H1 (cell line): ENCODE measurements around the gene FIG4. TPM values are rescaled to one million over a fixed set of nuclear protein-coding genes. Genes with fewer than 3 reads are reported as not detected.

Experiments
- EP300 ChIP-seq, 2 experiments: IDR thresholded peaks; 1 replicate in 1 of 2; 2 replicates in 1 of 2; pipeline ENCODE4 v1.6.1; 2011 to 2012; ENCODE audit warnings: low read depth in 2 of 2, low read length in 2 of 2, mild to moderate bottlenecking in 2 of 2, borderline replicate concordance in 1 of 2, inconsistent platforms in 1 of 2, moderate library complexity in 1 of 2
- JUND ChIP-seq: IDR thresholded peaks from 2 replicates; pipeline ENCODE4 v1.6.1; 2011; ENCODE audit warnings: mild to moderate bottlenecking, improper control_type of control experiment, low read length
- RXRA ChIP-seq: IDR thresholded peaks from 2 replicates; pipeline ENCODE4 v1.6.1; 2011; ENCODE audit warnings: low read depth, mild to moderate bottlenecking, low read length, moderate library complexity; ENCODE audit not compliant: insufficient read depth
- TBP ChIP-seq: IDR thresholded peaks from 2 replicates; pipeline ENCODE4 v1.6.1; 2011; ENCODE audit warnings: low read depth, low read length, improper control_type of control experiment
- polyA plus RNA-seq, 7 experiments: library from polyadenylated mRNA; depleted of rRNA in 3 of 7; stranded (reverse) in 5 of 7; unstranded in 2 of 7; fragments of >200 nt in 5 of 7; fragments of 200-250 nt in 2 of 7; gene quantifications; 1 replicate in 5 of 7; 2 replicates in 1 of 7; 4 replicates in 1 of 7; pipeline versions ENCODE4 v1.2.1 to v1.2.3, GENCODE V29; 2011 to 2013; ENCODE audit warnings: missing spikeins in 2 of 7, mixed read lengths in 2 of 7
- total RNA-seq: library from RNA; stranded (reverse); fragmentation: NEBNext Ultra II Directional; extraction: Animal tissue kit (Norgen Biotek cat#: 25700); gene quantifications from 2 replicates; pipeline ENCODE4 v1.2.1, GENCODE V29; 2021
- TF ChIP-seq, protein P1 (sequence below), 3 experiments: IDR thresholded peaks; 1 replicate in 2 of 3; 2 replicates in 1 of 3; pipeline versions ENCODE4 v1.5.1 to v1.6.1; 2011; ENCODE audit warnings: low read length in 3 of 3, mild to moderate bottlenecking in 3 of 3, inconsistent platforms in 2 of 3, low read depth in 1 of 3, moderate library complexity in 1 of 3; ENCODE audit not compliant: insufficient read depth in 1 of 3; ENCODE audit errors: control extremely low read depth in 1 of 3
- TF ChIP-seq, protein P2 (sequence below): IDR thresholded peaks from 2 replicates; pipeline ENCODE4 v1.6.1; 2012; ENCODE audit warnings: low read length, inconsistent platforms

FIG4 gene
- total and polyA plus RNA-seq, 2 of the 8 experiments (the other 6 are each of a cell fraction or from before 2014, with no cell fraction given) = 11.8 to 21.9 TPM

DNA sequence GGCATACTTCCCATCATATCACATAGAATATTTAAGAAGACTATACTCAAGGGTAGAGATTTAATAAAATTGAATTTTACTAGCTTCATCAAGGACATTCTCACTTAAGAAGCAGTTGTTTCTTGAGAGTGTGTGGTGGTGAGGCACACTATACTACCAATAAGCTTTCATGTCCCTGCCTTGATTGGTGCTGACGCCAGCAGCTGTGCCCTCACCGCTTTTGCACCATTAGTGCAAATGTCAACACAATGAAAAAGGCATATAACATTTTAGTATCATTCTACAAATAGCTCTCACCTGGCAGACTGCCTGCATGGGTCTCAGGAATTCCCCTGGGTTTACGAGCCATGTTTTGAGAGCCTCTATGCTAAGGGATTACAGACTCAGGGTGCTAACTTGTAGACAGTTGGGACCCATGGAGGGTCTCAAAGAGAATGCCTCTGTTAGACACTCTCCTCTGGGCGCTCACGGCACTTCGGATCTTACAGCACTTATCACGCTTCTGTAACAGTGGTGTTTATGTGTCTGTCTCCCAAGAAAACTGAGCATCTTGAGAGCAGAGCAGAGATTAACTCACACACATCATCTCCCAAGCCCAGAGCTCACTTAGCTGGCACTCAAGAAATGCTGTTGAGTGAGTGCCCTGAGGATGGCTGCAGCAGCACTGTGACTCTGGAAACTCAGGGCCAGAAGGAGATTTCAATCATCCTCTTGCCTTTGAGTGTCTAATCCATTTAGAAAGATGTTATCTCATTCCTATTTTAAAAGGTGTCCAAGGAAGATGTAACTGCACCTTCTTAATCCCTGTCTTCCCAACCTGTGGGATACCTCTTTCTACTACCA lies 143.7 kb downstream of the FIG4 start (continued):
- no peak for TF ChIP-seq TBP
- TF ChIP-seq, protein P1, sequence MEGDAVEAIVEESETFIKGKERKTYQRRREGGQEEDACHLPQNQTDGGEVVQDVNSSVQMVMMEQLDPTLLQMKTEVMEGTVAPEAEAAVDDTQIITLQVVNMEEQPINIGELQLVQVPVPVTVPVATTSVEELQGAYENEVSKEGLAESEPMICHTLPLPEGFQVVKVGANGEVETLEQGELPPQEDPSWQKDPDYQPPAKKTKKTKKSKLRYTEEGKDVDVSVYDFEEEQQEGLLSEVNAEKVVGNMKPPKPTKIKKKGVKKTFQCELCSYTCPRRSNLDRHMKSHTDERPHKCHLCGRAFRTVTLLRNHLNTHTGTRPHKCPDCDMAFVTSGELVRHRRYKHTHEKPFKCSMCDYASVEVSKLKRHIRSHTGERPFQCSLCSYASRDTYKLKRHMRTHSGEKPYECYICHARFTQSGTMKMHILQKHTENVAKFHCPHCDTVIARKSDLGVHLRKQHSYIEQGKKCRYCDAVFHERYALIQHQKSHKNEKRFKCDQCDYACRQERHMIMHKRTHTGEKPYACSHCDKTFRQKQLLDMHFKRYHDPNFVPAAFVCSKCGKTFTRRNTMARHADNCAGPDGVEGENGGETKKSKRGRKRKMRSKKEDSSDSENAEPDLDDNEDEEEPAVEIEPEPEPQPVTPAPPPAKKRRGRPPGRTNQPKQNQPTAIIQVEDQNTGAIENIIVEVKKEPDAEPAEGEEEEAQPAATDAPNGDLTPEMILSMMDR (IDR thresholded peaks at IDR 0.05; ENCODE audit: control extremely low read depth in 1 of 3, insufficient read depth in 1 of 3, low read depth in 1 of 3, low read length in 3 of 3) = no peak
- no peak for TF ChIP-seq RXRA
- TF ChIP-seq, protein P2, sequence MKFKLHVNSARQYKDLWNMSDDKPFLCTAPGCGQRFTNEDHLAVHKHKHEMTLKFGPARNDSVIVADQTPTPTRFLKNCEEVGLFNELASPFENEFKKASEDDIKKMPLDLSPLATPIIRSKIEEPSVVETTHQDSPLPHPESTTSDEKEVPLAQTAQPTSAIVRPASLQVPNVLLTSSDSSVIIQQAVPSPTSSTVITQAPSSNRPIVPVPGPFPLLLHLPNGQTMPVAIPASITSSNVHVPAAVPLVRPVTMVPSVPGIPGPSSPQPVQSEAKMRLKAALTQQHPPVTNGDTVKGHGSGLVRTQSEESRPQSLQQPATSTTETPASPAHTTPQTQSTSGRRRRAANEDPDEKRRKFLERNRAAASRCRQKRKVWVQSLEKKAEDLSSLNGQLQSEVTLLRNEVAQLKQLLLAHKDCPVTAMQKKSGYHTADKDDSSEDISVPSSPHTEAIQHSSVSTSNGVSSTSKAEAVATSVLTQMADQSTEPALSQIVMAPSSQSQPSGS = no peak
- no peak for TF ChIP-seq JUND
- TF ChIP-seq EP300 (IDR thresholded peaks at IDR 0.05; ENCODE audit: borderline replicate concordance in 1 of 2, low read depth in 2 of 2, low read length in 2 of 2) = no peak
- TF ChIP-seq, all 59 proteins: peak for 0
